ENCODE measurements around the gene METTL24.

GRCh38 chr6:110201151-110201884 lies 156.8 kb downstream of the METTL24 start:
- no peak for TF ChIP-seq TSHZ2 (CRISPR knock-in tag; IDR thresholded peaks at IDR 0.05)
- TF ChIP-seq PPARA (CRISPR knock-in tag; IDR thresholded peaks at IDR 0.05; ENCODE audit: borderline replicate concordance): no peak

Measured in SK-N-SH treated with all-trans-retinoic acid at 6 μM for 48 hours (cell line).